Esophagus muscularis mucosa (tissue), 4 donors: Measurements from ENCODE around the gene CELF3. TPM values are rescaled to one million over a fixed set of nuclear protein-coding genes. Genes with fewer than 3 reads are reported as not detected.
"Not testable (repeated sequence)": the region's sequence is repeated elsewhere in the genome, so short reads cannot be mapped to it uniquely, and the experiment has no call there.

ENCODE experiments used
- DNase-seq: peaks from one replicate; pipeline ENCODE4 v3.0.0-alpha.2; 2017; ENCODE audit errors: extremely low spot score
- H3K27ac ChIP-seq, 4 donors: fragments of 200-600 bp; sonication (generic); replicated peaks in 1 of 4; 1 replicate in 3 of 4; 2 replicates in 1 of 4; pipeline ENCODE4 v1.5.1; 2016 to 2019; ENCODE audit warnings: mild to moderate bottlenecking in 1 of 4
- H3K27me3 ChIP-seq, 4 donors: fragments of 200-600 bp; sonication (generic); one replicate each; pipeline versions ENCODE4 v1.5.1 to v1.6.0; 2016 to 2019
- H3K36me3 ChIP-seq, 4 donors: fragments of 200-600 bp; sonication (generic); one replicate each; pipeline ENCODE4 v1.5.1; 2016 to 2019
- H3K4me1 ChIP-seq, 4 donors: fragments of 200-600 bp; sonication (generic); one replicate each; pipeline ENCODE4 v1.5.1; 2016 to 2019
- H3K4me3 ChIP-seq, 4 donors: fragments of 200-600 bp; sonication (generic); 1 replicate in 2 of 4; 2 replicates in 2 of 4; pipeline ENCODE4 v1.5.1; 2016 to 2019; ENCODE audit warnings: mild to moderate bottlenecking in 4 of 4, moderate library complexity in 1 of 4
- H3K9me3 ChIP-seq, 4 donors: fragments of 200-600 bp; sonication (generic); 1 replicate in 3 of 4; 2 replicates in 1 of 4; pipeline ENCODE4 v1.5.1; 2016 to 2019
- CTCF ChIP-seq, 3 experiments: fragments of 200-600 bp in 2 of 3; fragments of 450-650 bp in 1 of 3; sonication (generic) in 2 of 3; IDR thresholded peaks; one replicate each; pipeline ENCODE4 v1.5.1; 2017 to 2019; ENCODE audit warnings: antibody characterized with exemption in 3 of 3, mild to moderate bottlenecking in 2 of 3, moderate library complexity in 1 of 3
- EP300 ChIP-seq: sonication (generic); formaldehyde crosslinking; IDR thresholded peaks from one replicate; pipeline ENCODE4 v1.6.1; 2017; ENCODE audit warnings: antibody characterized with exemption
- POLR2A ChIP-seq: fragments of 450-650 bp; IDR thresholded peaks from one replicate; pipeline ENCODE4 v1.6.1; 2017; ENCODE audit warnings: antibody characterized with exemption, moderate library complexity, mild to moderate bottlenecking, low read depth
- POLR2AphosphoS5 ChIP-seq, 2 donors: sonication (generic); formaldehyde crosslinking; IDR thresholded peaks; one replicate each; pipeline ENCODE4 v1.6.1; 2017; ENCODE audit warnings: antibody characterized with exemption in 2 of 2
- WGBS: methylation state at CpG from one replicate; pipeline ENCODE4 v1.1.5; 2018; 5-methylcytosine and 5-hydroxymethylcytosine counted together
- intact Hi-C: fragments of 100-400 bp; cut with DNase I; formaldehyde crosslinking; loops from one replicate; pipeline ENCODE4 v1.15.1; 2023
- total RNA-seq, 4 donors: library from RNA; depleted of rRNA; stranded (reverse); fragments of >200 nt; gene quantifications; one replicate each; pipeline versions ENCODE4 v1.1.0 to v1.2.1, GENCODE V29; 2016

CELF3 gene
- total RNA-seq, 4 donors from 2014 or later, result 0.23 to 1.0 (median 0.58) TPM

DNA sequence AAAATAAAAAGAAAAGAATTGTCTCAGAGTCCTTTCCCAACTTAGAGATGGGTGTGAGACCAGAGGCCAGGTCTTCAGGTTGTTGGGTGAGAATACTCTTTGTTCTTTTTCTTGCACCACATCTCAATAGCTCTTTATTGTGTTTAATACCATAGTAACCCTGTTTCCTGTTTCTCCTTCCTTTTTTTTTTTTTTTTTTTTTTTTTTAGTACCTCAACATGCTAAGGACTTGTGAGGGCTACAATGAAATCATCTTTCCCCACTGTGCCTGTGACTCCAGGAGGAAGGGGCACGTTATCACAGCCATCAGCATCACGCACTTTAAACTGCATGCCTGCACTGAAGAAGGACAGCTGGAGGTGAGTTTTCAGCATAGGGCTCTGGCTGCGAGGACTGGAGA is 24.4 kb downstream of the CELF3 start:
- H3K36me3 ChIP-seq, result peaks cover 22 to 73% (median 43%) of the 10 kb centered on the region in 4 donors
- intact Hi-C loops, result loop anchor here (2.0 kb wide), 1 partner anchor 43 kb away; no protein-coding TSS in a partner anchor

GRCh38 chr1:151689494-151689893 is 27.1 kb downstream of the CELF3 start:
- H3K27ac ChIP-seq, result no peak overlapping the region
- H3K4me1 ChIP-seq, result no peaks in the 10 kb centered on the region
- no peaks in the 10 kb centered on the region for H3K9me3 ChIP-seq
- 82% methylated on average over 4 of the region's 4 CpGs for WGBS
- no peak for DNase-seq
- no peaks in the 10 kb centered on the region for H3K27me3 ChIP-seq
- peaks cover 22 to 64% (median 35%) of the 10 kb centered on the region in 4 donors for H3K36me3 ChIP-seq
- TF ChIP-seq CTCF (IDR thresholded peaks at IDR 0.05) (no peak), POLR2AphosphoS5 (IDR thresholded peaks at IDR 0.05) (no peak), EP300 (no peak), POLR2A (no peak)
- H3K4me3 ChIP-seq, result no peak overlapping the region
- intact Hi-C loops, result loop anchor here (10.0 kb wide), 1 partner anchor 95 kb away; no protein-coding TSS in a partner anchor

More for the DNA sequence above, 24.4 kb downstream of the CELF3 start:
- Histone ChIP-seq H3K27me3 (no peaks in the 10 kb centered on the region), H3K27ac (no peak overlapping the region), H3K4me3 (no peak overlapping the region), H3K9me3 (no peaks in the 10 kb centered on the region), H3K4me1 (no peaks in the 10 kb centered on the region)
- TF ChIP-seq POLR2A, result no peak
- TF ChIP-seq EP300, result no peak
- no peak for TF ChIP-seq CTCF (IDR thresholded peaks at IDR 0.05)
- no peak for TF ChIP-seq POLR2AphosphoS5 (IDR thresholded peaks at IDR 0.05)
- DNase-seq, result no peak
- 80% methylated on average over 3 of the region's 3 CpGs for WGBS

- no peak overlapping the region for H3K4me3 ChIP-seq
- peaks cover 5 to 58% (median 28%) of the 10 kb centered on the region in 4 donors for H3K36me3 ChIP-seq
- H3K4me1 ChIP-seq, result peaks cover 0 to 5% (median 2%) of the 10 kb centered on the region in 4 donors
These were observed 30.0 kb downstream of the CELF3 start for GRCh38 chr1:151686561-151686960.

DNA sequence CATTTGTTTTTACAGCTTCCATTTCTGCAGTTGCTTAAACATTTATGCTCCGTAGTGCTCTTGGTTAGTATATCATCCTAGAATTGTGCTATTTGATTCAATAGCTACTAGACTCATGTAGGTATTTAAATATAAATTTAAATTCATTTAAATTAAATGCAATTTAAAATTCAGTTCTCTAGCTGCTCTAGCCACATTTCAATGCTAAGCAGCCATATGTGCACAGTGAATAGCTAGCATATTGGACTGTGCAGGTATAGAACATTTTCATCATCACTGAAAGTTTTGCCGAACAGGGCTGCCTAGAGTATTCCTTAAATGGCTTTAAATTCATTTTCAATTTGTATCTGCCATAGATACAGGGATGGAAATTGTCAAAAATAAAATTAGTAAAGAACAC is 32.5 kb downstream of the CELF3 start:
- peaks cover 7 to 22% (median 16%) of the 10 kb centered on the region in 4 donors for H3K4me1 ChIP-seq
- H3K4me3 ChIP-seq, result no peak overlapping the region
- no peaks in the 10 kb centered on the region for H3K27me3 ChIP-seq
- H3K36me3 ChIP-seq, result peaks cover 5 to 42% (median 28%) of the 10 kb centered on the region in 4 donors
- intact Hi-C loops, result loop anchor here (10.0 kb wide), 1 partner anchor 89 kb away; no protein-coding TSS in a partner anchor
- WGBS, result 65% methylated on average over 2 of the region's 2 CpGs
- TF ChIP-seq POLR2A, result no peak
- TF ChIP-seq CTCF (IDR thresholded peaks at IDR 0.05), result no peak
- no peak for TF ChIP-seq EP300
- TF ChIP-seq POLR2AphosphoS5 (IDR thresholded peaks at IDR 0.05), result no peak
- no peaks in the 10 kb centered on the region for H3K9me3 ChIP-seq
- DNase-seq, result no peak
- no peak overlapping the region for H3K27ac ChIP-seq

More at GRCh38 chr1:151686561-151686960, 30.0 kb downstream of the CELF3 start:
- TF ChIP-seq POLR2AphosphoS5 (IDR thresholded peaks at IDR 0.05) (no peak), CTCF (IDR thresholded peaks at IDR 0.05) (no peak), POLR2A (no peak), EP300 (no peak)
- DNase-seq, result no peak
- 82% methylated on average over 2 of the region's 2 CpGs for WGBS
- Histone ChIP-seq H3K27ac (no peak overlapping the region), H3K9me3 (no peaks in the 10 kb centered on the region), H3K27me3 (no peaks in the 10 kb centered on the region)
- intact Hi-C loops, result loop anchor here (10.0 kb wide), 1 partner anchor 92 kb away; no protein-coding TSS in a partner anchor

- H3K27me3 ChIP-seq, H3K27ac ChIP-seq, H3K4me3 ChIP-seq, DNase-seq, H3K9me3 ChIP-seq: not testable (repeated sequence)
- Histone ChIP-seq H3K4me1 (peaks cover 7 to 22% (median 16%) of the 10 kb centered on the region in 4 donors), H3K36me3 (peaks cover 5 to 43% (median 30%) of the 10 kb centered on the region in 4 donors)
- 93% methylated on average over 5 of the region's 7 CpGs for WGBS
- intact Hi-C loops, result loop anchor here (10.0 kb wide), 1 partner anchor 88 kb away; no protein-coding TSS in a partner anchor
These were observed 33.7 kb downstream of the CELF3 start for GRCh38 chr1:151682901-151683300.
